HCT116 (cell line): ENCODE results near the gene DPP6. TPM values are rescaled to one million over a fixed set of nuclear protein-coding genes. Genes with fewer than 3 reads are reported as not detected.

Source experiments
- ATAC-seq: fragments of 200-7000 bp; cut with Tn5 transposase; 2 replicates; pipeline ENCODE4 v1.9.1; 2020; ENCODE audit warnings: mild to moderate bottlenecking, moderate library complexity
- BruUV-seq: library from RNA; stranded (reverse); fragments of 400-500 nt; replicated peaks from 2 replicates; lab custom pipeline; 2021; lab: Mats Ljungman, UMichigan
- CTCF ChIA-PET: fragments of 300-600 bp; sonication (Branson Sonifier 250); formaldehyde crosslinking; loops from one replicate; lab custom pipeline; 2021; ENCODE audit warnings: antibody characterized with exemption; lab: Charles Lee
- POLR2A ChIA-PET: fragments of 300-600, 350-600 bp; sonication (Branson Sonifier 250); formaldehyde crosslinking; loops from one replicate; lab custom pipeline; 2021; ENCODE audit warnings: antibody characterized with exemption; lab: Charles Lee
- RAD21 ChIA-PET, 2 experiments: fragments of 300-600 bp; sonication (Branson Sonifier 250); formaldehyde crosslinking; loops; one replicate each; lab custom pipeline; 2023; ENCODE audit warnings: low total read pairs in 2 of 2; ENCODE audit not compliant: uncharacterized antibody in 2 of 2, unreplicated experiment in 2 of 2, low non-redundant PET in 1 of 2; lab: Charles Lee
- DNase-seq: peaks from one replicate; pipeline ENCODE4 v3.0.0-alpha.2; 2010; ENCODE audit warnings: low read depth, low spot score
- H2AFZ ChIP-seq: fragments of 200-600 bp; shearing (Covaris generic), sonication (generic); 2 replicates; pipeline ENCODE4 v1.6.1; 2017; ENCODE audit warnings: low read depth, mixed run types, mixed read lengths, antibody characterized with exemption, low read length; ENCODE audit not compliant: poor library complexity, severe bottlenecking
- H3K27ac ChIP-seq: 2 replicates; pipeline ENCODE4 v1.5.1; 2012; ENCODE audit warnings: low read depth, low read length
- H3K27me3 ChIP-seq: fragments of 200-600 bp; sonication (generic); 2 replicates; pipeline ENCODE4 v1.6.1; 2016; ENCODE audit warnings: mixed run types, low read length, mixed read lengths; ENCODE audit not compliant: insufficient read depth
- H3K36me3 ChIP-seq, 2 experiments: fragments of 200-500 bp in 1 of 2; fragments of 200-600 bp in 1 of 2; sonication (Bioruptor generic) in 1 of 2; sonication (generic) in 1 of 2; 2 replicates each; pipeline versions ENCODE4 v1.5.1 to v1.6.1; 2014 to 2016; ENCODE audit warnings: low read length in 2 of 2, inconsistent platforms in 1 of 2, mixed read lengths in 1 of 2, mixed run types in 1 of 2; ENCODE audit not compliant: insufficient read depth in 2 of 2, control insufficient read depth in 1 of 2
- H3K4me1 ChIP-seq, 2 experiments: fragments of 200-600 bp in 1 of 2; sonication (generic) in 1 of 2; 2 replicates each; pipeline versions ENCODE4 v1.5.1 to v1.6.1; 2012 to 2017; ENCODE audit warnings: low read length in 2 of 2, inconsistent platforms in 1 of 2, mild to moderate bottlenecking in 1 of 2, mixed read lengths in 1 of 2, mixed run types in 1 of 2, moderate library complexity in 1 of 2; ENCODE audit not compliant: insufficient read depth in 2 of 2, control insufficient read depth in 1 of 2
- H3K4me2 ChIP-seq: fragments of 200-600 bp; sonication (generic); 2 replicates; pipeline ENCODE4 v1.6.1; 2017; ENCODE audit warnings: mixed run types, low read length, mixed read lengths
- H3K4me3 ChIP-seq, 2 experiments: fragments of 200-600 bp in 1 of 2; sonication (generic) in 1 of 2; replicated peaks in 1 of 2; 2 replicates each; pipeline ENCODE4 v1.5.1; 2011 to 2016; ENCODE audit warnings: low read length in 2 of 2, control low read depth in 1 of 2, low read depth in 1 of 2, mild to moderate bottlenecking in 1 of 2, mixed read lengths in 1 of 2, mixed run types in 1 of 2
- H3K79me2 ChIP-seq: fragments of 200-600 bp; sonication (generic); 2 replicates; pipeline ENCODE4 v1.6.1; 2017; ENCODE audit warnings: mild to moderate bottlenecking, mixed run types, low read length, moderate library complexity, mixed read lengths; ENCODE audit not compliant: insufficient read depth
- H3K9ac ChIP-seq: fragments of 200-600 bp; sonication (generic); 2 replicates; pipeline ENCODE4 v1.6.1; 2016; ENCODE audit warnings: low read length, mixed read lengths
- H3K9me2 ChIP-seq: fragments of 200-600 bp; sonication (generic), shearing (Covaris generic); 2 replicates; pipeline ENCODE4 v1.6.1; 2017; ENCODE audit warnings: mixed run types, mild to moderate bottlenecking, moderate library complexity; ENCODE audit not compliant: insufficient read depth
- H3K9me3 ChIP-seq, 2 experiments: fragments of 200-500 bp in 1 of 2; fragments of 200-600 bp in 1 of 2; sonication (Bioruptor generic) in 1 of 2; sonication (generic) in 1 of 2; 2 replicates each; pipeline ENCODE4 v1.6.1; 2014 to 2017; ENCODE audit warnings: low read length in 2 of 2, mixed read lengths in 2 of 2, inconsistent platforms in 1 of 2, low read depth in 1 of 2, mild to moderate bottlenecking in 1 of 2, mixed run types in 1 of 2, moderate library complexity in 1 of 2; ENCODE audit not compliant: control insufficient read depth in 1 of 2, insufficient read depth in 1 of 2
- H4K20me1 ChIP-seq: fragments of 200-600 bp; sonication (generic), shearing (Covaris generic); 2 replicates; pipeline ENCODE4 v1.6.1; 2017; ENCODE audit warnings: mixed run types, mild to moderate bottlenecking, moderate library complexity; ENCODE audit not compliant: insufficient read depth
- ELF1 ChIP-seq: IDR thresholded peaks from 2 replicates; pipeline ENCODE4 v1.6.1; 2012; ENCODE audit warnings: low read depth, borderline replicate concordance
- FOSL1 ChIP-seq: IDR thresholded peaks from 2 replicates; pipeline ENCODE4 v1.6.1; 2012; ENCODE audit warnings: low read depth
- POLR2A ChIP-seq: IDR thresholded peaks from 2 replicates; pipeline ENCODE4 v1.7.0; 2011; ENCODE audit warnings: borderline replicate concordance; ENCODE audit not compliant: insufficient read depth, insufficient read length; ENCODE audit errors: extremely low read depth
- RAD21 ChIP-seq: IDR thresholded peaks from 2 replicates; pipeline ENCODE4 v1.6.1; 2012; ENCODE audit warnings: low read depth, mild to moderate bottlenecking
- SIN3A ChIP-seq: IDR thresholded peaks from 2 replicates; pipeline ENCODE4 v1.6.1; 2012; ENCODE audit warnings: low read depth
- intact Hi-C: fragments of 100-400 bp; cut with micrococcal nuclease; formaldehyde crosslinking; loops from 2 replicates; pipeline ENCODE4 v1.10.0; 2022
- total RNA-seq: library from RNA; stranded (reverse); gene quantifications from one replicate; pipeline ENCODE4 v1.2.1, GENCODE V29; 2021; ENCODE audit not compliant: unreplicated experiment
- TF ChIP-seq, protein P1 (sequence below): IDR thresholded peaks from 2 replicates; pipeline ENCODE4 v1.6.1; 2012
- TF ChIP-seq, protein P2 (sequence below), 3 experiments: fragments of 200-600 bp in 1 of 3; sonication (generic) in 1 of 3; IDR thresholded peaks in 2 of 3; conservative IDR thresholded peaks in 1 of 3; 2 replicates each; pipeline ENCODE4 v1.5.1; 2012 to 2017; ENCODE audit warnings: low read depth in 2 of 3, low read length in 2 of 3, antibody characterized with exemption in 1 of 3, borderline replicate concordance in 1 of 3, control low read depth in 1 of 3, mild to moderate bottlenecking in 1 of 3, mixed read lengths in 1 of 3, mixed run types in 1 of 3, moderate library complexity in 1 of 3; ENCODE audit not compliant: insufficient read depth in 1 of 3
- TF ChIP-seq, protein P3 (sequence below): IDR thresholded peaks from 2 replicates; pipeline ENCODE4 v1.6.1; 2011; ENCODE audit warnings: mild to moderate bottlenecking, low read length, moderate library complexity; ENCODE audit not compliant: insufficient replicate concordance; ENCODE audit errors: extremely low read depth

Gene DPP6
- total RNA-seq, 1 experiment from 2014 or later, result not detected

DNA sequence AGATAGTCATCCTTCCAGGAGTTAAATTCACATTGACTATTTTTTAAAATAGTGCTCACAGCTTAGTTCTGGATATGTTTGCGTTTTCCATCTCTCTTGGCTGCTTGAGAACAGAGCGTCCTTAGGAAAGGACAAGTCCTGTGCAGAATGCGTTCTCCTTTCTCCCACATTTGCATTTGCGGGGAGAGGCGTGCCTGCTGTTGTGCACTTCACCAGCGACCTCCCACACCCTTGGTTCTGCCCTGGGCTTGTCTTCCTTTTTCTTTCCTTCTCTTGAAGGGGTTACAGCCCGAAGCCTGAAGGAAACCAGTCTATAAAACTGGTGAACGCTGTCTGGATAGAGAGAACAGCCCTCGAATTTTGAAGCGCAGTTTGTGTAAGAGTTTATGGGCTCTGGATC is 367.1 kb downstream of the DPP6 start:
- Histone ChIP-seq H3K27me3 (no peaks in the 10 kb centered on the region), H3K9me2 (no peaks in the 10 kb centered on the region), H3K36me3 (no peaks in the 10 kb centered on the region), H4K20me1 (no peaks in the 10 kb centered on the region), H3K79me2 (no peaks in the 10 kb centered on the region), H3K4me1 (no peaks in the 10 kb centered on the region), H2AFZ (no peak overlapping the region), H3K27ac (no peak overlapping the region), H3K4me2 (no peak overlapping the region), H3K9ac (no peak overlapping the region), H3K9me3 (peaks cover 6 to 12% of the 10 kb centered on the region in 2 experiments; a peak in 2 of 4 replicates), H3K4me3 (no peak overlapping the region)
- CTCF ChIA-PET, result no interaction called here
- no peak for ATAC-seq
- intact Hi-C loops, result no loop called here
- no peak for DNase-seq
- no TSS peak for BruUV-seq
- TF ChIP-seq SIN3A (no peak), RAD21 (no peak), POLR2A (no peak), ELF1 (no peak), FOSL1 (no peak)
- TF ChIP-seq, protein P1, sequence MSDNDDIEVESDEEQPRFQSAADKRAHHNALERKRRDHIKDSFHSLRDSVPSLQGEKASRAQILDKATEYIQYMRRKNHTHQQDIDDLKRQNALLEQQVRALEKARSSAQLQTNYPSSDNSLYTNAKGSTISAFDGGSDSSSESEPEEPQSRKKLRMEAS, result no peak
- TF ChIP-seq, protein P2, sequence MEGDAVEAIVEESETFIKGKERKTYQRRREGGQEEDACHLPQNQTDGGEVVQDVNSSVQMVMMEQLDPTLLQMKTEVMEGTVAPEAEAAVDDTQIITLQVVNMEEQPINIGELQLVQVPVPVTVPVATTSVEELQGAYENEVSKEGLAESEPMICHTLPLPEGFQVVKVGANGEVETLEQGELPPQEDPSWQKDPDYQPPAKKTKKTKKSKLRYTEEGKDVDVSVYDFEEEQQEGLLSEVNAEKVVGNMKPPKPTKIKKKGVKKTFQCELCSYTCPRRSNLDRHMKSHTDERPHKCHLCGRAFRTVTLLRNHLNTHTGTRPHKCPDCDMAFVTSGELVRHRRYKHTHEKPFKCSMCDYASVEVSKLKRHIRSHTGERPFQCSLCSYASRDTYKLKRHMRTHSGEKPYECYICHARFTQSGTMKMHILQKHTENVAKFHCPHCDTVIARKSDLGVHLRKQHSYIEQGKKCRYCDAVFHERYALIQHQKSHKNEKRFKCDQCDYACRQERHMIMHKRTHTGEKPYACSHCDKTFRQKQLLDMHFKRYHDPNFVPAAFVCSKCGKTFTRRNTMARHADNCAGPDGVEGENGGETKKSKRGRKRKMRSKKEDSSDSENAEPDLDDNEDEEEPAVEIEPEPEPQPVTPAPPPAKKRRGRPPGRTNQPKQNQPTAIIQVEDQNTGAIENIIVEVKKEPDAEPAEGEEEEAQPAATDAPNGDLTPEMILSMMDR (IDR thresholded peaks at IDR 0.05 in 2 of 3, conservative IDR thresholded peaks at IDR 0.05 in 1 of 3; ENCODE audit: borderline replicate concordance in 1 of 3, insufficient read depth in 1 of 3, low read depth in 2 of 3, low read length in 2 of 3), result no peak
- TF ChIP-seq, protein P3, sequence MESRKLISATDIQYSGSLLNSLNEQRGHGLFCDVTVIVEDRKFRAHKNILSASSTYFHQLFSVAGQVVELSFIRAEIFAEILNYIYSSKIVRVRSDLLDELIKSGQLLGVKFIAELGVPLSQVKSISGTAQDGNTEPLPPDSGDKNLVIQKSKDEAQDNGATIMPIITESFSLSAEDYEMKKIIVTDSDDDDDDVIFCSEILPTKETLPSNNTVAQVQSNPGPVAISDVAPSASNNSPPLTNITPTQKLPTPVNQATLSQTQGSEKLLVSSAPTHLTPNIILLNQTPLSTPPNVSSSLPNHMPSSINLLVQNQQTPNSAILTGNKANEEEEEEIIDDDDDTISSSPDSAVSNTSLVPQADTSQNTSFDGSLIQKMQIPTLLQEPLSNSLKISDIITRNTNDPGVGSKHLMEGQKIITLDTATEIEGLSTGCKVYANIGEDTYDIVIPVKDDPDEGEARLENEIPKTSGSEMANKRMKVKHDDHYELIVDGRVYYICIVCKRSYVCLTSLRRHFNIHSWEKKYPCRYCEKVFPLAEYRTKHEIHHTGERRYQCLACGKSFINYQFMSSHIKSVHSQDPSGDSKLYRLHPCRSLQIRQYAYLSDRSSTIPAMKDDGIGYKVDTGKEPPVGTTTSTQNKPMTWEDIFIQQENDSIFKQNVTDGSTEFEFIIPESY, result no peak
- RAD21 ChIA-PET, result no interaction called here
- POLR2A ChIA-PET, result no interaction called here
